K562 (cell line): ENCODE measurements around the gene LRRC61. TPM values are rescaled to one million over a fixed set of nuclear protein-coding genes. Genes with fewer than 3 reads are reported as not detected.
A peak's percentile ranks its signal among the peaks of the same experiment; 100 is the strongest.

ENCODE experiments used
- ADNP ChIP-seq: fragments of 200-800 bp; sonication (Bioruptor generic); IDR thresholded peaks from 2 replicates; pipeline ENCODE4 v1.6.1; 2016; ENCODE audit warnings: missing genetic modification characterization, missing compliant biosample characterization
- ATF1 ChIP-seq, 2 experiments: fragments of 450-650 bp in 1 of 2; IDR thresholded peaks; 2 replicates each; pipeline ENCODE4 v1.6.1; 2016; ENCODE audit warnings: missing compliant biosample characterization in 1 of 2, missing genetic modification characterization in 1 of 2
- CREB1 ChIP-seq, 2 experiments: sonication (generic) in 1 of 2; formaldehyde crosslinking in 1 of 2; IDR thresholded peaks; 2 replicates each; pipeline versions ENCODE4 v1.6.1 to v1.8.0; 2012 to 2022; ENCODE audit warnings: inconsistent platforms in 1 of 2, mild to moderate bottlenecking in 1 of 2, missing genetic modification reagents in 1 of 2, moderate library complexity in 1 of 2
- ETV1 ChIP-seq: fragments of 450-650 bp; conservative IDR thresholded peaks from 2 replicates; pipeline ENCODE4 v1.6.1; 2016; ENCODE audit warnings: missing genetic modification characterization, control low read depth, low read depth, missing compliant biosample characterization
- HNRNPL ChIP-seq: fragments of 200-400 bp; formaldehyde crosslinking; IDR thresholded peaks from 2 replicates; pipeline ENCODE4 v1.6.1; 2017; ENCODE audit warnings: low read depth, mild to moderate bottlenecking, low read length
- KLF1 ChIP-seq: fragments of 450-650 bp; IDR thresholded peaks from 2 replicates; pipeline ENCODE4 v1.6.1; 2016; ENCODE audit warnings: missing genetic modification characterization, missing compliant biosample characterization
- KLF16 ChIP-seq: IDR thresholded peaks from 2 replicates; pipeline ENCODE4 v1.6.1; 2016; ENCODE audit warnings: antibody characterized with exemption
- KLF6 ChIP-seq: fragments of 250-450 bp; sonication (Bioruptor Pico); IDR thresholded peaks from 2 replicates; pipeline ENCODE4 v1.4.0; 2020; ENCODE audit warnings: mild to moderate bottlenecking, moderate library complexity, borderline replicate concordance
- LEF1 ChIP-seq: fragments of 450-650 bp; IDR thresholded peaks from 2 replicates; pipeline ENCODE4 v1.6.1; 2016; ENCODE audit warnings: mild to moderate bottlenecking
- POLR2B ChIP-seq: fragments of 450-650 bp; IDR thresholded peaks from 2 replicates; pipeline ENCODE4 v1.6.1; 2018; ENCODE audit warnings: low read depth; ENCODE audit not compliant: partially characterized antibody
- PYGO2 ChIP-seq: fragments of 450-650 bp; IDR thresholded peaks from 2 replicates; pipeline ENCODE4 v1.6.1; 2016; ENCODE audit warnings: mild to moderate bottlenecking, missing genetic modification characterization, moderate library complexity, missing compliant biosample characterization
- RBM14 ChIP-seq: fragments of 200-400 bp; formaldehyde crosslinking; IDR thresholded peaks from 2 replicates; pipeline ENCODE4 v1.6.1; 2018; ENCODE audit warnings: low read depth, mild to moderate bottlenecking, low read length, moderate library complexity, borderline replicate concordance; ENCODE audit not compliant: insufficient read depth
- RFX5 ChIP-seq: IDR thresholded peaks from 2 replicates; pipeline ENCODE4 v1.6.1; 2011; ENCODE audit warnings: low read depth, mild to moderate bottlenecking, improper control_type of control experiment, low read length
- STAT5B ChIP-seq: fragments of 250-450 bp; sonication (Bioruptor Pico); IDR thresholded peaks from 2 replicates; pipeline ENCODE4 v1.8.0; 2021; ENCODE audit warnings: mild to moderate bottlenecking, inconsistent platforms
- TBL1XR1 ChIP-seq, 2 experiments: IDR thresholded peaks; 2 replicates each; pipeline ENCODE4 v1.6.1; 2012; ENCODE audit warnings: improper control_type of control experiment in 2 of 2, low read length in 2 of 2, mild to moderate bottlenecking in 1 of 2
- ZFX ChIP-seq: sonication (generic); formaldehyde crosslinking; IDR thresholded peaks from 2 replicates; pipeline ENCODE4 v1.8.0; 2022; ENCODE audit warnings: mild to moderate bottlenecking, missing genetic modification reagents, moderate library complexity
- ZNF41 ChIP-seq: fragments of 250-450 bp; sonication (Bioruptor Pico); conservative IDR thresholded peaks from 2 replicates; pipeline ENCODE4 v1.4.0; 2020; ENCODE audit warnings: mild to moderate bottlenecking
- ZNF717 ChIP-seq: fragments of 250-450 bp; sonication (Bioruptor Pico); IDR thresholded peaks from 2 replicates; pipeline ENCODE4 v1.5.0; 2021
- polyA plus RNA-seq, 8 experiments: library from polyadenylated mRNA; depleted of rRNA in 4 of 8; stranded (reverse) in 5 of 8; unstranded in 3 of 8; fragments of >200 nt; fragmentation: Nextera tagmentation in 2 of 8; fragmentation: Illumina TruSeq in 1 of 8; extraction: Ambion mirVana in 2 of 8; extraction: Trizol in 1 of 8; gene quantifications; 2 replicates each; pipeline versions ENCODE4 v1.2.1 to v1.2.3, GENCODE V29; 2011 to 2014; ENCODE audit warnings: inconsistent platforms in 1 of 8, missing spikeins in 1 of 8
- total RNA-seq, 7 experiments: library from RNA; depleted of rRNA in 6 of 7; stranded (reverse); fragments of >200 nt in 6 of 7; fragmentation: Illumina TruSeq in 2 of 7; extraction: Trizol in 2 of 7; gene quantifications; 2 replicates each; pipeline versions ENCODE4 v1.2.1 to v1.2.3, GENCODE V29; 2011 to 2021; ENCODE audit warnings: low replicate concordance in 1 of 7
- TF ChIP-seq, protein P1 (sequence below): IDR thresholded peaks from 2 replicates; pipeline ENCODE4 v1.6.1; 2016; ENCODE audit warnings: missing genetic modification characterization, missing compliant biosample characterization
- TF ChIP-seq, protein P2 (sequence below), 2 experiments: IDR thresholded peaks; 2 replicates each; pipeline ENCODE4 v1.6.1; 2011; ENCODE audit warnings: borderline replicate concordance in 1 of 2, control low read depth in 1 of 2, low read depth in 1 of 2, low read length in 1 of 2, mild to moderate bottlenecking in 1 of 2, mixed read lengths in 1 of 2, moderate library complexity in 1 of 2; ENCODE audit not compliant: insufficient read depth in 1 of 2, insufficient read length in 1 of 2, poor library complexity in 1 of 2, severe bottlenecking in 1 of 2; ENCODE audit errors: extremely low read depth in 1 of 2
- TF ChIP-seq, protein P3 (sequence below): fragments of 250-450 bp; sonication (Bioruptor Pico); IDR thresholded peaks from 2 replicates; pipeline ENCODE4 v1.4.0; 2020; ENCODE audit warnings: mild to moderate bottlenecking, moderate library complexity

The LRRC61 gene
- total and polyA plus RNA-seq, 9 of the 15 experiments (the other 6 are each of a cell fraction or from before 2014, with no cell fraction given) = 1.3 to 55.2 (median 35.2) TPM

DNA sequence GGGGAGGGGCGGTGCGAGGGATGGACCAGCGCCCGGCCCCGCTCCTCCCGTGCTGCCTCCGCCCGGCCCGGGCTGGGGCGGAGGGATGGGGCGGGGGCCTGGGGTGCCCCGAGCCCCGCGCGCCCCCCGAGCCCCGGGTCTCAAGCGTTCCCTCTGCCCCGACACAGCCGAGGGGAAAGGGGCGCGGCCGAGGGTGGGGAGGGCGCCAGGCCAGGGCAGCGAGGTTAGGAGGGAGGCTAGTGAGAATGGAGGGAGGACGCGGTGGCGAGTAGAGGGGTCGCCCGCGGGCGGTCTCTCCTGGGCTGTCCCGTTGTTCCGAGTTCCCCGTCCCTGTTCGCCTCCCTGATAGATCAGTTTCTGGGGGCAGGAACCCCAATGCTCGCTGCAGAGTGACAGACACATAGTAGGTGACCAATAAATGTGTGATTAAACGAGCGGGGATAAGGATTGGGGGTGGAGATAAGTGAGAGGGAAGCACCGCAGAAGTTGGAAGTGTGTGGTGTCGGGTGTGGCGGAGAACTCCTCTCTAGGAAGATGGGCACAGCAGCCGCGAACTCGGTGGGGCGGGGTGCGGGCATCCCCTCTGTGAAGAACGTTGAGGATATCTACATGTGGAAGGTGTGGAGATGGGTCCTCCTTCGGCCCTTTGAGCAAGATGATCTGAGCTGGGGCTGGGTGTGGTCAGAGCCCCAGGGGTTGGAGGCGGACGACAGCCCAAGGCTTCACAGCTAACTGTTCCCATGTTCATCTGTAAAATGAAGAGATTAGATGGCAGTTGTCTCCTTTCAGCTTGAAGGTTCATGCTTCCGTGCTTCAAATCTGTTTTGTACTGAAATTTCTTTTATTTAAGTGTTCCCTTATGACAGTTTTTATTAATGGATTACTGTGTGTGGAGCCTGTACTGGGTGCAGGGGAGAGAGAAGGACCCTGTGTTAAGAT is 56.6 kb downstream of the LRRC61 start (continued):
- TF ChIP-seq ATF1 (CRISPR knock-in tag; IDR thresholded peaks at IDR 0.05) = no peak
- no peak for TF ChIP-seq ATF1 (tag; IDR thresholded peaks at IDR 0.05)
- no peak for TF ChIP-seq KLF1 (tag)
- TF ChIP-seq, protein P1, sequence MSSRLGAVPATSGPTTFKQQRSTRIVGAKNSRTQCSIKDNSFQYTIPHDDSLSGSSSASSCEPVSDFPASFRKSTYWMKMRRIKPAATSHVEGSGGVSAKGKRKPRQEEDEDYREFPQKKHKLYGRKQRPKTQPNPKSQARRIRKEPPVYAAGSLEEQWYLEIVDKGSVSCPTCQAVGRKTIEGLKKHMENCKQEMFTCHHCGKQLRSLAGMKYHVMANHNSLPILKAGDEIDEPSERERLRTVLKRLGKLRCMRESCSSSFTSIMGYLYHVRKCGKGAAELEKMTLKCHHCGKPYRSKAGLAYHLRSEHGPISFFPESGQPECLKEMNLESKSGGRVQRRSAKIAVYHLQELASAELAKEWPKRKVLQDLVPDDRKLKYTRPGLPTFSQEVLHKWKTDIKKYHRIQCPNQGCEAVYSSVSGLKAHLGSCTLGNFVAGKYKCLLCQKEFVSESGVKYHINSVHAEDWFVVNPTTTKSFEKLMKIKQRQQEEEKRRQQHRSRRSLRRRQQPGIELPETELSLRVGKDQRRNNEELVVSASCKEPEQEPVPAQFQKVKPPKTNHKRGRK = no peak
- no peak for TF ChIP-seq ZFX (CRISPR knock-in tag)
- TF ChIP-seq, protein P2, sequence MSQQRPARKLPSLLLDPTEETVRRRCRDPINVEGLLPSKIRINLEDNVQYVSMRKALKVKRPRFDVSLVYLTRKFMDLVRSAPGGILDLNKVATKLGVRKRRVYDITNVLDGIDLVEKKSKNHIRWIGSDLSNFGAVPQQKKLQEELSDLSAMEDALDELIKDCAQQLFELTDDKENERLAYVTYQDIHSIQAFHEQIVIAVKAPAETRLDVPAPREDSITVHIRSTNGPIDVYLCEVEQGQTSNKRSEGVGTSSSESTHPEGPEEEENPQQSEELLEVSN (IDR thresholded peaks at IDR 0.05; ENCODE audit: borderline replicate concordance in 1 of 2, extremely low read depth in 1 of 2, insufficient read depth in 1 of 2, insufficient read length in 1 of 2, low read depth in 1 of 2, low read length in 1 of 2, poor library complexity in 1 of 2, severe bottlenecking in 1 of 2) = peak in 1 of 2 experiments; percentile 29
- no peak for TF ChIP-seq HNRNPL
- TF ChIP-seq POLR2B = no peak
- no peak for TF ChIP-seq ZNF41
- no peak for TF ChIP-seq ETV1
- no peak for TF ChIP-seq STAT5B (CRISPR knock-in tag)
- TF ChIP-seq KLF6 (CRISPR knock-in tag) = no peak
- no peak for TF ChIP-seq PYGO2
- TF ChIP-seq RFX5 = no peak
- TF ChIP-seq RBM14 = no peak
- TF ChIP-seq CREB1 (IDR thresholded peaks at IDR 0.05) = no peak
- TF ChIP-seq CREB1 (CRISPR knock-in tag; IDR thresholded peaks at IDR 0.05) = no peak
- no peak for TF ChIP-seq LEF1
- 0 out of 4 replicates have a peak, but pooled peaks of 1 of the 2 experiments have one; percentile 13 for TF ChIP-seq TBL1XR1 (IDR thresholded peaks at IDR 0.05; ENCODE audit: low read length in 2 of 2)
- TF ChIP-seq ADNP (tag) = no peak
- no peak for TF ChIP-seq ZNF717 (CRISPR knock-in tag)
- TF ChIP-seq, protein P3, sequence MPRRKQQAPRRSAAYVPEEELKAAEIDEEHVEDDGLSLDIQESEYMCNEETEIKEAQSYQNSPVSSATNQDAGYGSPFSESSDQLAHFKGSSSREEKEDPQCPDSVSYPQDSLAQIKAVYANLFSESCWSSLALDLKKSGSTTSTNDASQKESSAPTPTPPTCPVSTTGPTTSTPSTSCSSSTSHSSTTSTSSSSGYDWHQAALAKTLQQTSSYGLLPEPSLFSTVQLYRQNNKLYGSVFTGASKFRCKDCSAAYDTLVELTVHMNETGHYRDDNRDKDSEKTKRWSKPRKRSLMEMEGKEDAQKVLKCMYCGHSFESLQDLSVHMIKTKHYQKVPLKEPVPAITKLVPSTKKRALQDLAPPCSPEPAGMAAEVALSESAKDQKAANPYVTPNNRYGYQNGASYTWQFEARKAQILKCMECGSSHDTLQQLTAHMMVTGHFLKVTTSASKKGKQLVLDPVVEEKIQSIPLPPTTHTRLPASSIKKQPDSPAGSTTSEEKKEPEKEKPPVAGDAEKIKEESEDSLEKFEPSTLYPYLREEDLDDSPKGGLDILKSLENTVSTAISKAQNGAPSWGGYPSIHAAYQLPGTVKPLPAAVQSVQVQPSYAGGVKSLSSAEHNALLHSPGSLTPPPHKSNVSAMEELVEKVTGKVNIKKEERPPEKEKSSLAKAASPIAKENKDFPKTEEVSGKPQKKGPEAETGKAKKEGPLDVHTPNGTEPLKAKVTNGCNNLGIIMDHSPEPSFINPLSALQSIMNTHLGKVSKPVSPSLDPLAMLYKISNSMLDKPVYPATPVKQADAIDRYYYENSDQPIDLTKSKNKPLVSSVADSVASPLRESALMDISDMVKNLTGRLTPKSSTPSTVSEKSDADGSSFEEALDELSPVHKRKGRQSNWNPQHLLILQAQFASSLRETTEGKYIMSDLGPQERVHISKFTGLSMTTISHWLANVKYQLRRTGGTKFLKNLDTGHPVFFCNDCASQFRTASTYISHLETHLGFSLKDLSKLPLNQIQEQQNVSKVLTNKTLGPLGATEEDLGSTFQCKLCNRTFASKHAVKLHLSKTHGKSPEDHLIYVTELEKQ (CRISPR knock-in tag) = no peak
- no peak for TF ChIP-seq KLF16
